Coronary artery (tissue), 2 donors: Measurements from ENCODE around the gene CMTM4.

ENCODE experiments used
- DNase-seq: peaks from one replicate; pipeline ENCODE4 v3.0.0-alpha.2; 2017; ENCODE audit warnings: low spot score
- H3K27ac ChIP-seq, 2 donors: fragments of 200-600 bp; sonication (generic); one replicate each; pipeline ENCODE4 v1.5.1; 2016 to 2019
- H3K4me3 ChIP-seq: fragments of 200-600 bp; sonication (generic); 2 replicates; pipeline ENCODE4 v1.5.1; 2016; ENCODE audit warnings: mild to moderate bottlenecking, moderate library complexity
- CTCF ChIP-seq: fragments of 200-600 bp; sonication (generic); IDR thresholded peaks from one replicate; pipeline ENCODE4 v1.5.1; 2019; ENCODE audit warnings: antibody characterized with exemption

The CMTM4 gene

GRCh38 chr16:66566051-66566901 is 130.3 kb downstream of the CMTM4 start, which contains the start of gene CMTM1:
Gene CMTM1 (plus strand): TSS chr16:66566439. CDS start chr16:66566514, 75 bp downstream.
- Histone ChIP-seq H3K27ac (no peak within 1 kb of the TSS), H3K4me3 (no peak within 1 kb of the TSS)
- no peak for DNase-seq
- TF ChIP-seq CTCF: no peak
